Uterus (tissue), 4 donors: Measurements from ENCODE around the gene PSMB7. TPM values are rescaled to one million over a fixed set of nuclear protein-coding genes. Genes with fewer than 3 reads are reported as not detected.

Source experiments
- DNase-seq, 2 donors: peaks; one replicate each; pipeline ENCODE4 v3.0.0-alpha.2; 2019 to 2020
- H3K27ac ChIP-seq, 2 donors: fragments of 200-600 bp; sonication (generic); 1 replicate in 1 of 2; 2 replicates in 1 of 2; pipeline ENCODE4 v1.5.1; 2016 to 2018
- H3K27me3 ChIP-seq, 2 donors: fragments of 200-600 bp; sonication (generic); one replicate each; pipeline ENCODE4 v1.5.1; 2018 to 2019; ENCODE audit warnings: control low read depth in 1 of 2
- H3K36me3 ChIP-seq, 2 donors: fragments of 200-600 bp; sonication (generic); one replicate each; pipeline ENCODE4 v1.5.1; 2019; ENCODE audit warnings: control low read depth in 1 of 2
- H3K4me1 ChIP-seq, 2 donors: fragments of 200-600 bp; sonication (generic); one replicate each; pipeline ENCODE4 v1.5.1; 2018 to 2019; ENCODE audit warnings: control low read depth in 1 of 2
- H3K4me3 ChIP-seq, 2 donors: fragments of 200-600 bp; sonication (generic); 1 replicate in 1 of 2; 2 replicates in 1 of 2; pipeline ENCODE4 v1.5.1; 2018 to 2019; ENCODE audit warnings: mild to moderate bottlenecking in 1 of 2
- H3K9me3 ChIP-seq, 2 donors: fragments of 200-600 bp; sonication (generic); one replicate each; pipeline ENCODE4 v1.5.1; 2019; ENCODE audit warnings: control low read depth in 1 of 2
- CTCF ChIP-seq, 4 experiments: fragments of 200-600 bp in 2 of 4; fragments of 450-650 bp in 2 of 4; sonication (generic) in 2 of 4; IDR thresholded peaks; one replicate each; pipeline ENCODE4 v1.5.1; 2016 to 2019; ENCODE audit warnings: antibody characterized with exemption in 4 of 4, mild to moderate bottlenecking in 2 of 4, moderate library complexity in 1 of 4
- POLR2A ChIP-seq, 2 donors: fragments of 450-650 bp; IDR thresholded peaks; one replicate each; pipeline ENCODE4 v1.6.1; 2016; ENCODE audit warnings: antibody characterized with exemption in 2 of 2, mild to moderate bottlenecking in 1 of 2, moderate library complexity in 1 of 2
- intact Hi-C: fragments of 100-400 bp; cut with DNase I; formaldehyde crosslinking; loops from one replicate; pipeline ENCODE4 v1.15.1; 2023; ENCODE audit warnings: low total_unique reads
- total RNA-seq, 4 donors: library from RNA; depleted of rRNA in 3 of 4; stranded (reverse); fragments of >200 nt in 3 of 4; gene quantifications; one replicate each; pipeline versions ENCODE4 v1.1.0 to v1.2.4, GENCODE V29; 2014 to 2023
- donor health status: DM: yes; HTN: yes; CAD: no.

Gene PSMB7
- total RNA-seq, 4 donors from 2014 or later, result 86.1 to 292 (median 94.7) TPM

DNA sequence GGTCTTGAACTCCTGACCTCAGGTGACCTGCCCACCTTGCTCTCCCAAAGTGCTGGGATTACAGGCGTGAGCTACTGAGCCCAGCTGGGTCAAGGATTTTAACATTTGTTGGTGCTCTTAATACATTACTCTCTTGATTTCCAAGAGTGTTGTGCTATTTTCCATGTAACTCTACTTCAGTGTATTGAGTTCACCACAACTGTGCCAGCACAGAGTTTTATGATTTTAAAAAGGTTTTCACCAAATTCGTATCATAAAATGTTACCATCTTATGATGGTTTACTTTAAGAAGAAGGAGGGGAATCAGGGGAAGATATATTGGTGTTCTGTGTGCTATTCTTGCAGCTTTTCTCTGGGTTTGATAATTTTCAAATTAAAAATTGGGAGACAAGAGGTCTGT, 28.4 kb upstream of the PSMB7 start:
- DNase-seq, result no peak
- no peaks in the 10 kb centered on the region for H3K4me1 ChIP-seq
- intact Hi-C loops, result no loop called here
- no peaks in the 10 kb centered on the region for H3K36me3 ChIP-seq
- no peak for TF ChIP-seq POLR2A (IDR thresholded peaks at IDR 0.05)
- TF ChIP-seq CTCF (IDR thresholded peaks at IDR 0.05), result no peak
- H3K4me3 ChIP-seq, result no peak overlapping the region
- H3K27me3 ChIP-seq, result no peaks in the 10 kb centered on the region
- peaks cover 0 to 5% of the 10 kb centered on the region in 2 donors for H3K9me3 ChIP-seq
- H3K27ac ChIP-seq, result no peak overlapping the region

DNA sequence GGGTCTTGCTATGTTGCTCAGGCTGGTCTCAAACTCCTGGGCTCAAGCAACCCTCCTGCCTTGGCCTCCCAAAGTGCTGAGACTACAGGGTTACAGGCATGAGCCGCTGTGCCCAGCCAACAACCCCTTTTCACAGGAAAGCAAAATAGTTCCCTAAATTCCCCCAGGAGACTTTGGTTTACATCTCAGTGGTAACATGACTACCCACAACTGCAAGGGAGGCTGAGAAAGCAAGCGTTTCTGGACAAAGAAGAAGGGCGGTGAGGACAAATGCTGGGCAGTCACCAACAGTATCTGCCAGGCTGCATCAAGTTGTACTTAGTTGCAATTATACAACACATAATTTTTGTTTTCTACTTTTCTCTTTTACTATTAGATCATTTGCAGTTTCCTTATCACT, 27.6 kb upstream of the PSMB7 start:
- Histone ChIP-seq H3K4me1 (no peaks in the 10 kb centered on the region), H3K36me3 (no peaks in the 10 kb centered on the region), H3K27ac (no peak overlapping the region), H3K9me3 (peaks cover 0 to 5% of the 10 kb centered on the region in 2 donors), H3K4me3 (no peak overlapping the region), H3K27me3 (no peaks in the 10 kb centered on the region)
- intact Hi-C loops, result no loop called here
- DNase-seq, result no peak
- TF ChIP-seq POLR2A (IDR thresholded peaks at IDR 0.05) (no peak), CTCF (IDR thresholded peaks at IDR 0.05) (no peak)

GRCh38 chr9:124442379-124442778, 27.1 kb upstream of the PSMB7 start:
- H3K36me3 ChIP-seq, result no peaks in the 10 kb centered on the region
- H3K27ac ChIP-seq, result no peak overlapping the region
- no peak for DNase-seq
- H3K4me1 ChIP-seq, result no peaks in the 10 kb centered on the region
- no peak overlapping the region for H3K4me3 ChIP-seq
- H3K9me3 ChIP-seq, result peaks cover 0 to 5% of the 10 kb centered on the region in 2 donors
- no peak for TF ChIP-seq POLR2A (IDR thresholded peaks at IDR 0.05)
- TF ChIP-seq CTCF (IDR thresholded peaks at IDR 0.05), result no peak
- intact Hi-C loops, result no loop called here
- no peaks in the 10 kb centered on the region for H3K27me3 ChIP-seq

DNA sequence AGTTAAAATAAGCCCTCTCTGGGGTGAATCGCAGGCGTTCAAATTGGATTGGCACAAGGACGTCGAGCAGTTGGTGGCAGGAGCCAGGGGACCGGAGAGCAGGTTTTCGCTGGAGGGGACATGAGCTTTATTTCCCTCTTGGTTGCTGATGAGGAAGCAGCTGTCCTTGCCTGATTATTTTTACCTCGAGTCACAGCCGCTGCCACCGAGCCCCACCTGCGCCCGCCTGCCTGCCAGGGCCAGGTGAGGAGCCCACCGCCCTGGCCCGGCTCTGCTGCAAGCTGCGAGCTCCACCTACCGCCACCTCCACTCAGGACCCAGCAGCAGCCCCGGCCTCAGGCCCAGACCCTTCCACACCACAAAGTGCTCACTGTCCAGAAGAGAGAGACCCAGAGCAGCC, 26.0 kb upstream of the PSMB7 start:
- H3K27me3 ChIP-seq, result no peaks in the 10 kb centered on the region
- H3K9me3 ChIP-seq, result peaks cover 0 to 5% of the 10 kb centered on the region in 2 donors
- H3K36me3 ChIP-seq, result no peaks in the 10 kb centered on the region
- no peak overlapping the region for H3K27ac ChIP-seq
- no peak for DNase-seq
- no peaks in the 10 kb centered on the region for H3K4me1 ChIP-seq
- intact Hi-C loops, result no loop called here
- no peak for TF ChIP-seq POLR2A (IDR thresholded peaks at IDR 0.05)
- TF ChIP-seq CTCF (IDR thresholded peaks at IDR 0.05), result no peak
- H3K4me3 ChIP-seq, result no peak overlapping the region

DNA sequence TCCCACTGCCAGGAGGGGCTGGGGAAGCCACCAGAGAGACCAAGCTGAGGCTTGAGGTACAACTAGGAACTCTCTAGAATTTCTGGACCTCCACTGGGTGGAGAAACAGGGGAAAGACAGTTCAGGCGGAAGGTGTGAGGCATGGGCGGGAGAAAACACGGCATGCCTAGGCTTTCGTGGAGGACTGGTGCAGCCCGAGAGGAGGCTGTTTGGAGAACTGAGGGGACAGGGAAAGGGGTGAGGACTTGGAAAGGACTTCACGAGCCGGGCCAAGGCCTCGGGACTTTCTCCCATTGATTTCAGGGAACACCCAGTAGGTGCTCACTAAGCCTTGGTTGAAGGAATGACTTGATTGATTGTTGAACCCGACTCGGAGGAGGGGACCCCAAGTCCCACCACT, 25.5 kb upstream of the PSMB7 start:
- TF ChIP-seq POLR2A (IDR thresholded peaks at IDR 0.05), result no peak
- TF ChIP-seq CTCF (IDR thresholded peaks at IDR 0.05), result no peak
- Histone ChIP-seq H3K9me3 (peaks cover 0 to 5% of the 10 kb centered on the region in 2 donors), H3K4me1 (no peaks in the 10 kb centered on the region), H3K27ac (no peak overlapping the region), H3K36me3 (no peaks in the 10 kb centered on the region), H3K27me3 (no peaks in the 10 kb centered on the region), H3K4me3 (no peak overlapping the region)
- intact Hi-C loops, result no loop called here
- no peak for DNase-seq
